Smooth muscle cell (in vitro differentiated cells): ENCODE data around the gene PSIP1. TPM values are rescaled to one million over a fixed set of nuclear protein-coding genes. Genes with fewer than 3 reads are reported as not detected.

Experiments used
- DNase-seq: peaks from one replicate; lab custom pipeline; 2025; ENCODE audit not compliant: unreplicated experiment; lab: John Stamatoyannopoulos, UW
- H2AFZ ChIP-seq: fragments of 200-600 bp; sonication (generic); 2 replicates; pipeline ENCODE4 v1.6.0; 2016; ENCODE audit warnings: antibody characterized with exemption, low read depth, mild to moderate bottlenecking
- H3F3A ChIP-seq: fragments of 200-600 bp; sonication (generic); 2 replicates; pipeline ENCODE4 v1.6.0; 2017; ENCODE audit warnings: antibody characterized with exemption, low read depth
- H3K27ac ChIP-seq: fragments of 200-600 bp; sonication (generic); 2 replicates; pipeline ENCODE4 v1.5.1; 2016; ENCODE audit warnings: low read depth, mild to moderate bottlenecking
- H3K27me3 ChIP-seq: fragments of 200-600 bp; sonication (generic); 2 replicates; pipeline ENCODE4 v1.6.1; 2016; ENCODE audit warnings: low read depth, mild to moderate bottlenecking
- H3K36me3 ChIP-seq: fragments of 200-600 bp; sonication (generic); 2 replicates; pipeline ENCODE4 v1.5.1; 2016; ENCODE audit warnings: low read depth
- H3K4me1 ChIP-seq: fragments of 200-600 bp; sonication (generic); 2 replicates; pipeline ENCODE4 v1.5.1; 2016; ENCODE audit warnings: low read depth
- H3K4me2 ChIP-seq: fragments of 200-600 bp; sonication (generic); 2 replicates; pipeline ENCODE4 v1.6.0; 2016; ENCODE audit warnings: mild to moderate bottlenecking
- H3K4me3 ChIP-seq: fragments of 200-600 bp; sonication (generic); 2 replicates; pipeline ENCODE4 v1.5.1; 2016; ENCODE audit warnings: mild to moderate bottlenecking
- H3K79me2 ChIP-seq: fragments of 200-600 bp; sonication (generic); 2 replicates; pipeline ENCODE4 v1.6.0; 2016; ENCODE audit warnings: low read depth, mild to moderate bottlenecking
- H3K9ac ChIP-seq: fragments of 200-600 bp; sonication (generic); 2 replicates; pipeline ENCODE4 v1.6.0; 2016; ENCODE audit warnings: low read depth
- H3K9me3 ChIP-seq: fragments of 200-600 bp; sonication (generic); replicated peaks from 2 replicates; pipeline ENCODE4 v1.5.1; 2016; ENCODE audit warnings: low read depth
- H4K20me1 ChIP-seq: fragments of 200-600 bp; sonication (generic); 2 replicates; pipeline ENCODE4 v1.6.0; 2016; ENCODE audit warnings: low read depth
- WGBS: methylation state at CpG from one replicate; pipeline ENCODE4 v1.1.7; 2016; ENCODE audit warnings: low lambda C conversion rate; 5-methylcytosine and 5-hydroxymethylcytosine counted together
- polyA plus RNA-seq: library from polyadenylated mRNA; unstranded; fragments of >200 nt; fragmentation: Nextera tagmentation; extraction: Ambion mirVana; gene quantifications from 2 replicates; pipeline ENCODE4 v1.2.1, GENCODE V29; 2016
- total RNA-seq: library from RNA; depleted of rRNA; stranded (reverse); fragments of >200 nt; gene quantifications from 2 replicates; pipeline ENCODE4 v1.2.3, GENCODE V29; 2014
- TF ChIP-seq, protein P1 (sequence below): fragments of 200-600 bp; sonication (generic); IDR thresholded peaks from 2 replicates; pipeline ENCODE4 v1.5.1; 2017; ENCODE audit warnings: borderline replicate concordance, mild to moderate bottlenecking, antibody characterized with exemption; ENCODE audit not compliant: insufficient read depth, poor library complexity, severe bottlenecking

Gene PSIP1
- total and polyA plus RNA-seq, 2 experiments from 2014 or later, result 25.1 to 31.9 TPM

GRCh38 chr9:15423231-15423985 is 87.4 kb downstream of the PSIP1 start:
- H3K79me2 ChIP-seq, result peaks cover 57% of the 10 kb centered on the region

DNA sequence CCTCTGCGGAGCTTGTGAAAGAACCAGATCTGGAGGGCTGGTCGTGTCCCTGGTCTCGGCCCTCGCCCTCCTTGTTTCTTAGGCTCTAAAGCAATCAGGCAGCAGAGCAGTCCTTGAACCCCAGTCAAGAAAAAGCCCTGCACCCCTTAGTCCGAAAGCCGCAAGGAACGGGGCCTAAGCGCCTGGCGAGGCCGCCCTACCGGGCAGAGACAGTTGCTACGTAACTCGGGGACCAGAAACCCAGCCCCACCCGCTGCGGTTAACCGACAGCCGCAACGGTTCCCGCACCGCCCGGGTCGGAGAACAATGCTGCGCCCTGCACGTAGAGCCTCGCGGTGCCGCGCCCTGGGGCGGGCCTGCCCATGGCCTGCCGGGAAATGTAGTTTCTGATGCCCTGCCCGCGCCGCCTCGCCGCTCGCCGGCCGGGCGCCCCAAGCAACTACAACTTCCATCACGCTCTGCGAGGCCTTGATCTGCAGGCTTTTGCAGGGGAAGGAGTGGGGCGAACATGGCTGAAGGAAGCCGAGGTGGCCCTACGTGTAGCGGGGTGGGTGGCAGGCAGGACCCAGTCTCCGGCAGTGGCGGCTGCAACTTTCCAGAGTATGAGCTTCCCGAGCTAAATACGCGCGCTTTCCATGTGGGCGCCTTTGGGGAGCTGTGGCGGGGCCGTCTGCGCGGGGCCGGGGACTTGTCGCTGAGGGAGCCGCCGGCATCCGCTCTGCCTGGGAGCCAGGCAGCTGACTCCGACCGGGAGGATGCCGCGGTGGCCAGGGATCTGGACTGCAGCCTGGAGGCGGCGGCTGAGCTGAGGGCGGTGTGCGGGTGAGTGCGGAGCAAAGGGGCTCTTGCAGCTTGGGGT is 88.2 kb downstream of the PSIP1 start, which contains the start of gene SNAPC3:
Gene SNAPC3, plus strand, starts transcription at position 505 of the 859 bp plus-strand sequence. Its CDS starts 4 bp downstream, at position 509.
- Histone ChIP-seq H2AFZ (peak within 1 kb of the TSS; percentile 94), H3K4me2 (peak within 1 kb of the TSS; percentile 86), H4K20me1 (peaks cover 35% of the 10 kb centered on the region), H3K9me3 (no peaks in the 10 kb centered on the region), H3K27ac (peak within 1 kb of the TSS; percentile 47), H3K27me3 (no peaks in the 10 kb centered on the region), H3K9ac (peak within 1 kb of the TSS; percentile 69), H3K36me3 (peaks cover 3% of the 10 kb centered on the region), H3F3A (no peaks in the 10 kb centered on the region), H3K79me2 (peaks cover 49% of the 10 kb centered on the region), H3K4me3 (peak within 1 kb of the TSS; percentile 89), H3K4me1 (peaks cover 14% of the 10 kb centered on the region)
- TF ChIP-seq, protein P1, sequence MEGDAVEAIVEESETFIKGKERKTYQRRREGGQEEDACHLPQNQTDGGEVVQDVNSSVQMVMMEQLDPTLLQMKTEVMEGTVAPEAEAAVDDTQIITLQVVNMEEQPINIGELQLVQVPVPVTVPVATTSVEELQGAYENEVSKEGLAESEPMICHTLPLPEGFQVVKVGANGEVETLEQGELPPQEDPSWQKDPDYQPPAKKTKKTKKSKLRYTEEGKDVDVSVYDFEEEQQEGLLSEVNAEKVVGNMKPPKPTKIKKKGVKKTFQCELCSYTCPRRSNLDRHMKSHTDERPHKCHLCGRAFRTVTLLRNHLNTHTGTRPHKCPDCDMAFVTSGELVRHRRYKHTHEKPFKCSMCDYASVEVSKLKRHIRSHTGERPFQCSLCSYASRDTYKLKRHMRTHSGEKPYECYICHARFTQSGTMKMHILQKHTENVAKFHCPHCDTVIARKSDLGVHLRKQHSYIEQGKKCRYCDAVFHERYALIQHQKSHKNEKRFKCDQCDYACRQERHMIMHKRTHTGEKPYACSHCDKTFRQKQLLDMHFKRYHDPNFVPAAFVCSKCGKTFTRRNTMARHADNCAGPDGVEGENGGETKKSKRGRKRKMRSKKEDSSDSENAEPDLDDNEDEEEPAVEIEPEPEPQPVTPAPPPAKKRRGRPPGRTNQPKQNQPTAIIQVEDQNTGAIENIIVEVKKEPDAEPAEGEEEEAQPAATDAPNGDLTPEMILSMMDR, result no peak
- DNase-seq, result peak; percentile 59
- 1% methylated on average over 66 of the region's 70 CpGs for WGBS

More at GRCh38 chr9:15423231-15423985, 87.4 kb downstream of the PSIP1 start:
- TF ChIP-seq, protein P1, result peak; percentile 18
- H2AFZ ChIP-seq, result peak overlapping the region; percentile 94
- H3K9ac ChIP-seq, result peak overlapping the region; percentile 59
- no peak for DNase-seq
- no peaks in the 10 kb centered on the region for H3K9me3 ChIP-seq
- peaks cover 3% of the 10 kb centered on the region for H3K36me3 ChIP-seq
- peaks cover 42% of the 10 kb centered on the region for H4K20me1 ChIP-seq
- peak overlapping the region; percentile 89 for H3K4me3 ChIP-seq
- peaks cover 14% of the 10 kb centered on the region for H3K4me1 ChIP-seq
- H3K27me3 ChIP-seq, result no peaks in the 10 kb centered on the region
- no peak overlapping the region for H3K27ac ChIP-seq
- no peaks in the 10 kb centered on the region for H3F3A ChIP-seq
- WGBS, result 5% methylated on average over 18 of the region's 18 CpGs
- H3K4me2 ChIP-seq, result peak overlapping the region; percentile 86

GRCh38 chr9:15421990-15422371 is 88.8 kb downstream of the PSIP1 start:
- peaks cover 3% of the 10 kb centered on the region for H3K36me3 ChIP-seq
- TF ChIP-seq, protein P1, result no peak
- no peaks in the 10 kb centered on the region for H3K9me3 ChIP-seq
- peak overlapping the region; percentile 86 for H3K4me2 ChIP-seq
- no peaks in the 10 kb centered on the region for H3K27me3 ChIP-seq
- H2AFZ ChIP-seq, result peak overlapping the region; percentile 94
- H4K20me1 ChIP-seq, result peaks cover 29% of the 10 kb centered on the region
- H3K79me2 ChIP-seq, result peaks cover 43% of the 10 kb centered on the region
- H3K4me3 ChIP-seq, result peak overlapping the region; percentile 89
- peaks cover 14% of the 10 kb centered on the region for H3K4me1 ChIP-seq
- H3K27ac ChIP-seq, result peak overlapping the region; percentile 47
- peak overlapping the region; percentile 69 for H3K9ac ChIP-seq
- 64% methylated on average over 9 of the region's 9 CpGs for WGBS
- no peak for DNase-seq
- no peaks in the 10 kb centered on the region for H3F3A ChIP-seq
